ENCODE data around the gene SLIT3. TPM values are rescaled to one million over a fixed set of nuclear protein-coding genes. Genes with fewer than 3 reads are reported as not detected.

The SLIT3 gene
- total and polyA plus RNA-seq, 2 experiments from 2014 or later, result 0.59 to 0.71 TPM

DNA sequence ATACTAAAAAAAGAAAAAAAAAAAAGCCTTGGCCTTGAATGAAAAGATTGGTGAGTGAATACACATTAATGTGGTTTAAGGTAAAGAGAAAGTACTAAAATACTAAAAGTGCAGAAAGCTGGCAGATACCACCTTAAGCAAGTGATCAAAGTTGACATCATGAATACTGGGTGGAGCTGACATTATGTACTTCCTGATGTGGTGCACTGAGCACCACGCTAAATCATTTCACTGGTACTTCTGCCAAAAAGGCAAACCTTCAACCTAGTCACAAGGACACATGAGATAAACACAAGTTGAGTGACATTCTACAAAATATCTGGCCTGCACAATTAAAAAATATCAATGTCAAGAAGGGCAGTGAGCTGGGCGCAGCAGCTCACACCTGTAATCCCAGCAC is 687.9 kb downstream of the SLIT3 start:
- Histone ChIP-seq H3K79me2 (replicated peaks; ENCODE audit: insufficient read depth) (no peaks in the 10 kb centered on the region), H3K27me3 (ENCODE audit: insufficient read depth) (no peaks in the 10 kb centered on the region), H3K9me2 (ENCODE audit: insufficient read depth) (no peaks in the 10 kb centered on the region), H3K4me2 (no peak overlapping the region), H3K4me1 (ENCODE audit: insufficient read depth) (no peaks in the 10 kb centered on the region), H3K27ac (ENCODE audit: low read depth) (no peak overlapping the region), H3K36me3 (ENCODE audit: insufficient read depth) (no peaks in the 10 kb centered on the region), H3F3A (replicated peaks; ENCODE audit: low read depth) (no peaks in the 10 kb centered on the region), H4K20me1 (replicated peaks; ENCODE audit: insufficient read depth) (no peaks in the 10 kb centered on the region), H3K4me3 (no peak overlapping the region), H2AFZ (no peak overlapping the region)
- no peak for TF ChIP-seq EZH2 (IDR thresholded peaks at IDR 0.05; ENCODE audit: low read depth, unreplicated experiment)
- TF ChIP-seq, protein P1, sequence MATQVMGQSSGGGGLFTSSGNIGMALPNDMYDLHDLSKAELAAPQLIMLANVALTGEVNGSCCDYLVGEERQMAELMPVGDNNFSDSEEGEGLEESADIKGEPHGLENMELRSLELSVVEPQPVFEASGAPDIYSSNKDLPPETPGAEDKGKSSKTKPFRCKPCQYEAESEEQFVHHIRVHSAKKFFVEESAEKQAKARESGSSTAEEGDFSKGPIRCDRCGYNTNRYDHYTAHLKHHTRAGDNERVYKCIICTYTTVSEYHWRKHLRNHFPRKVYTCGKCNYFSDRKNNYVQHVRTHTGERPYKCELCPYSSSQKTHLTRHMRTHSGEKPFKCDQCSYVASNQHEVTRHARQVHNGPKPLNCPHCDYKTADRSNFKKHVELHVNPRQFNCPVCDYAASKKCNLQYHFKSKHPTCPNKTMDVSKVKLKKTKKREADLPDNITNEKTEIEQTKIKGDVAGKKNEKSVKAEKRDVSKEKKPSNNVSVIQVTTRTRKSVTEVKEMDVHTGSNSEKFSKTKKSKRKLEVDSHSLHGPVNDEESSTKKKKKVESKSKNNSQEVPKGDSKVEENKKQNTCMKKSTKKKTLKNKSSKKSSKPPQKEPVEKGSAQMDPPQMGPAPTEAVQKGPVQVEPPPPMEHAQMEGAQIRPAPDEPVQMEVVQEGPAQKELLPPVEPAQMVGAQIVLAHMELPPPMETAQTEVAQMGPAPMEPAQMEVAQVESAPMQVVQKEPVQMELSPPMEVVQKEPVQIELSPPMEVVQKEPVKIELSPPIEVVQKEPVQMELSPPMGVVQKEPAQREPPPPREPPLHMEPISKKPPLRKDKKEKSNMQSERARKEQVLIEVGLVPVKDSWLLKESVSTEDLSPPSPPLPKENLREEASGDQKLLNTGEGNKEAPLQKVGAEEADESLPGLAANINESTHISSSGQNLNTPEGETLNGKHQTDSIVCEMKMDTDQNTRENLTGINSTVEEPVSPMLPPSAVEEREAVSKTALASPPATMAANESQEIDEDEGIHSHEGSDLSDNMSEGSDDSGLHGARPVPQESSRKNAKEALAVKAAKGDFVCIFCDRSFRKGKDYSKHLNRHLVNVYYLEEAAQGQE (IDR thresholded peaks at IDR 0.05; ENCODE audit: unreplicated experiment), result no peak
- no peak for TF ChIP-seq STAT1 (IDR thresholded peaks at IDR 0.05; ENCODE audit: unreplicated experiment)
- TF ChIP-seq ZNF114 (CRISPR knock-in tag; IDR thresholded peaks at IDR 0.05), result no peak
- DNase-seq (ENCODE audit: low spot score), result no peak
- Mint-ChIP-seq H3K36me3 (ENCODE audit: low read depth) (no peaks in the 10 kb centered on the region), H3K27ac (no peak overlapping the region), H3K4me3 (no peak overlapping the region), H3K27me3 (ENCODE audit: insufficient read depth, low read depth, poor library complexity) (no peaks in the 10 kb centered on the region), H3K9me3 (peaks cover 2% of the 10 kb centered on the region; the same call in 2 of the 3 replicates), H3K4me1 (no peaks in the 10 kb centered on the region)
- no peak for ATAC-seq

DNA sequence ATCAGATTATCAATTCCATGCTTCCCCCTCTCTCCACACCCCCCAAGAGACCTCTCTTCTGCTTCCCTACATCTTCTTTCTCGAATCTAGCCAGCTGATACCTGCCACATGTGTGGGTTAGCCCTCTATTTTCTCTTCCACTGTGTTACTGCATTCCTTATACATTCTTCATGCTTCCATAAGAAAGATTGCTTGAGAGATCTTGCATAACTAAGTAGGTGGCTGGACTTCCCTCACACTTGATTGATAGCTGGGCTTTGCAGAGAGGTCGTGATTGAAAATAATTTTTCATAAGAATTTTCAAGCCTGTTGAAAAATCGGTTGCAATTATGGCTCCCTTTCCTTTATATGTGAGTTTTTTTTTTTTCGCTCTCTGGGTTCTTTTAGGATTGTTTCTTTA is 688.8 kb downstream of the SLIT3 start:
- Histone ChIP-seq H3K4me3 (no peak overlapping the region), H3K27me3 (ENCODE audit: insufficient read depth) (no peaks in the 10 kb centered on the region), H2AFZ (no peak overlapping the region), H3K4me1 (ENCODE audit: insufficient read depth) (no peaks in the 10 kb centered on the region), H3K4me2 (no peak overlapping the region), H4K20me1 (replicated peaks; ENCODE audit: insufficient read depth) (no peaks in the 10 kb centered on the region), H3F3A (replicated peaks; ENCODE audit: low read depth) (no peaks in the 10 kb centered on the region), H3K27ac (ENCODE audit: low read depth) (no peak overlapping the region), H3K9me2 (ENCODE audit: insufficient read depth) (no peaks in the 10 kb centered on the region), H3K79me2 (replicated peaks; ENCODE audit: insufficient read depth) (no peaks in the 10 kb centered on the region), H3K36me3 (ENCODE audit: insufficient read depth) (no peaks in the 10 kb centered on the region)
- ATAC-seq, result no peak
- H3K27me3 Mint-ChIP-seq (ENCODE audit: insufficient read depth, low read depth, poor library complexity), result no peaks in the 10 kb centered on the region
- H3K36me3 Mint-ChIP-seq (ENCODE audit: low read depth), result no peaks in the 10 kb centered on the region
- H3K9me3 Mint-ChIP-seq, result peaks cover 2% of the 10 kb centered on the region; the same call in 2 of the 3 replicates
- no peaks in the 10 kb centered on the region for H3K4me1 Mint-ChIP-seq
- no peak overlapping the region for H3K27ac Mint-ChIP-seq
- DNase-seq (ENCODE audit: low spot score), result no peak
- no peak for TF ChIP-seq CREB1 (CRISPR knock-in tag; IDR thresholded peaks at IDR 0.05; ENCODE audit: low read depth)
- TF ChIP-seq ZNF331 (CRISPR knock-in tag; IDR thresholded peaks at IDR 0.05; ENCODE audit: low read depth), result no peak
- TF ChIP-seq, protein P1 (IDR thresholded peaks at IDR 0.05; ENCODE audit: unreplicated experiment), result no peak
- TF ChIP-seq ZNF114 (CRISPR knock-in tag; IDR thresholded peaks at IDR 0.05), result no peak
- no peak for TF ChIP-seq JUNB (IDR thresholded peaks at IDR 0.05; ENCODE audit: unreplicated experiment)
- H3K4me3 Mint-ChIP-seq, result no peak overlapping the region

MicroRNAs encoded within 50 kb of the gene (microRNA counts, 767-probe panel; counts per million panel counts)
- microRNA hsa-miR-585, result not detected

Small RNA genes within 50 kb of the gene (microRNA-seq; reads per million reads assigned to microRNA genes)
- not detected for gene MIR218-2
- gene MIR585, result 2.9 reads per million, percentile 9 among the genes with 10 or more reads in this experiment

Small RNA genes within 50 kb of the gene (small RNA-seq; reads per million reads assigned to genes)
- gene MIR218-2 (ENCODE audit: low replicate concordance) (not detected), gene MIR585 (ENCODE audit: low replicate concordance) (not detected), gene RF00019 (ENCODE audit: low replicate concordance) (not detected)

All from GM23338 (cell line).